MM.1S (cell line): ENCODE measurements around the gene EPN1.

Experiments used
- DNase-seq: peaks from one replicate; pipeline ENCODE4 v3.0.0-alpha.2; 2015
- H2AFZ ChIP-seq: fragments of 300-600 bp; sonication (generic); 2 replicates; pipeline ENCODE4 v1.6.0; 2016; ENCODE audit warnings: antibody characterized with exemption, low read length
- H3F3A ChIP-seq: fragments of 300-600 bp; sonication (generic); 2 replicates; pipeline ENCODE4 v1.6.1; 2016; ENCODE audit warnings: mild to moderate bottlenecking, antibody characterized with exemption, low read length, moderate library complexity, mixed read lengths; ENCODE audit not compliant: insufficient read depth
- H3K27ac ChIP-seq: fragments of 300-600 bp; sonication (generic); 2 replicates; pipeline ENCODE4 v1.5.1; 2016; ENCODE audit warnings: mild to moderate bottlenecking, low read length
- H3K27me3 ChIP-seq: fragments of 300-600 bp; sonication (generic); replicated peaks from 2 replicates; pipeline ENCODE4 v1.6.0; 2016; ENCODE audit warnings: low read length; ENCODE audit not compliant: insufficient read depth
- H3K36me3 ChIP-seq: fragments of 300-600 bp; sonication (generic); replicated peaks from 2 replicates; pipeline ENCODE4 v1.6.1; 2016; ENCODE audit warnings: mild to moderate bottlenecking, low read length, mixed read lengths; ENCODE audit not compliant: insufficient read depth
- H3K4me1 ChIP-seq: fragments of 300-600 bp; sonication (generic); 2 replicates; pipeline ENCODE4 v1.6.1; 2016; ENCODE audit warnings: low read length, mixed read lengths
- H3K4me2 ChIP-seq: fragments of 300-600 bp; sonication (generic); 2 replicates; pipeline ENCODE4 v1.6.0; 2016; ENCODE audit warnings: low read depth, low read length
- H3K4me3 ChIP-seq: fragments of 300-600 bp; sonication (generic); 2 replicates; pipeline ENCODE4 v1.5.1; 2016; ENCODE audit warnings: low read length, mixed read lengths
- H3K79me2 ChIP-seq: fragments of 300-600 bp; sonication (generic); 2 replicates; pipeline ENCODE4 v1.6.1; 2016; ENCODE audit warnings: mixed run types, low read length, mixed read lengths
- H3K9ac ChIP-seq: fragments of 300-600 bp; sonication (generic); 2 replicates; pipeline ENCODE4 v1.6.1; 2016; ENCODE audit warnings: low read length, mixed read lengths
- H3K9me2 ChIP-seq: fragments of 300-600 bp; sonication (generic); replicated peaks from 2 replicates; pipeline ENCODE4 v1.6.1; 2016; ENCODE audit warnings: mild to moderate bottlenecking, low read length, mixed read lengths; ENCODE audit not compliant: insufficient read depth
- H3K9me3 ChIP-seq: fragments of 300-600 bp; sonication (generic); replicated peaks from 2 replicates; pipeline ENCODE4 v1.6.1; 2016; ENCODE audit warnings: mild to moderate bottlenecking, low read length, mixed read lengths; ENCODE audit not compliant: insufficient read depth
- H4K20me1 ChIP-seq: fragments of 300-600 bp; sonication (generic); 2 replicates; pipeline ENCODE4 v1.6.1; 2016; ENCODE audit warnings: mild to moderate bottlenecking, low read length, moderate library complexity, mixed read lengths; ENCODE audit not compliant: insufficient read depth
- EZH2 ChIP-seq: fragments of 300-600 bp; sonication (generic); optimal IDR thresholded peaks from 2 replicates; pipeline ENCODE3; 2017; ENCODE audit warnings: low read depth, mild to moderate bottlenecking, antibody characterized with exemption, low read length, mixed read lengths
- EZH2phosphoT487 ChIP-seq: fragments of 300-600 bp; sonication (generic); IDR thresholded peaks from 2 replicates; pipeline ENCODE4 v1.6.1; 2018; ENCODE audit warnings: antibody characterized with exemption, low read length
- TF ChIP-seq, protein P1 (sequence below): fragments of 300-600 bp; sonication (generic); IDR thresholded peaks from 2 replicates; pipeline ENCODE4 v1.5.1; 2016; ENCODE audit warnings: antibody characterized with exemption, low read length, mixed read lengths

EPN1 gene

GRCh38 chr19:55672418-55672817, 2.6 kb upstream of the EPN1 start:
- Histone ChIP-seq H3K27me3 (no peaks in the 10 kb centered on the region), H3K4me3 (no peak overlapping the region), H3F3A (peaks cover 38% of the 10 kb centered on the region), H4K20me1 (peaks cover 27% of the 10 kb centered on the region), H3K9ac (no peak overlapping the region), H2AFZ (no peak overlapping the region), H3K9me3 (no peaks in the 10 kb centered on the region), H3K9me2 (no peaks in the 10 kb centered on the region), H3K36me3 (peaks cover 15% of the 10 kb centered on the region), H3K27ac (no peak overlapping the region), H3K4me1 (peaks cover 11% of the 10 kb centered on the region), H3K79me2 (peaks cover 86% of the 10 kb centered on the region), H3K4me2 (no peak overlapping the region)
- TF ChIP-seq EZH2, result no peak
- TF ChIP-seq, protein P1, sequence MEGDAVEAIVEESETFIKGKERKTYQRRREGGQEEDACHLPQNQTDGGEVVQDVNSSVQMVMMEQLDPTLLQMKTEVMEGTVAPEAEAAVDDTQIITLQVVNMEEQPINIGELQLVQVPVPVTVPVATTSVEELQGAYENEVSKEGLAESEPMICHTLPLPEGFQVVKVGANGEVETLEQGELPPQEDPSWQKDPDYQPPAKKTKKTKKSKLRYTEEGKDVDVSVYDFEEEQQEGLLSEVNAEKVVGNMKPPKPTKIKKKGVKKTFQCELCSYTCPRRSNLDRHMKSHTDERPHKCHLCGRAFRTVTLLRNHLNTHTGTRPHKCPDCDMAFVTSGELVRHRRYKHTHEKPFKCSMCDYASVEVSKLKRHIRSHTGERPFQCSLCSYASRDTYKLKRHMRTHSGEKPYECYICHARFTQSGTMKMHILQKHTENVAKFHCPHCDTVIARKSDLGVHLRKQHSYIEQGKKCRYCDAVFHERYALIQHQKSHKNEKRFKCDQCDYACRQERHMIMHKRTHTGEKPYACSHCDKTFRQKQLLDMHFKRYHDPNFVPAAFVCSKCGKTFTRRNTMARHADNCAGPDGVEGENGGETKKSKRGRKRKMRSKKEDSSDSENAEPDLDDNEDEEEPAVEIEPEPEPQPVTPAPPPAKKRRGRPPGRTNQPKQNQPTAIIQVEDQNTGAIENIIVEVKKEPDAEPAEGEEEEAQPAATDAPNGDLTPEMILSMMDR, result no peak
- no peak for TF ChIP-seq EZH2phosphoT487
- no peak for DNase-seq

DNA sequence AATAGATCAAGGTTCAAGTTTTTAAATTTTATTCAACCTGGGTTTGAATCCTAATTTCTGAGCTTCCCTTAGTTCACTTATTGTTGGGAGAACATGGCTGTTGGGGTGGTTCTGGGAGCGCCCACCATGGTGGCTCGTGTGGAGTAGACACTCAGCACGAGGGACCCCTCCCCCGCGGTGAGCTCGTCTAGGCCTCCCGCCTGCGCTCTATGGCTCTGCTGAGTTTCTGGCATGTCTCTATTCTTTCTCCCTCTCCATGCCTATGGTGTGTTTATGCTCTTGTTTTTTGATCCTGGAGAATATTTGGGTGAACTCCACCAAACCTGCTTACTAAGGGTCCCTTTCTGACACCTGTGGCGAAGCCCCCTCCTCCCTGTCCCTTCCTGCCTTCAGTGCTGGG, 1.6 kb upstream of the EPN1 start:
- no peak overlapping the region for H3K9ac ChIP-seq
- no peak for DNase-seq
- H3K79me2 ChIP-seq, result peaks cover 85% of the 10 kb centered on the region
- TF ChIP-seq, protein P1, result no peak
- TF ChIP-seq EZH2, result no peak
- TF ChIP-seq EZH2phosphoT487, result no peak
- peaks cover 45% of the 10 kb centered on the region for H3F3A ChIP-seq
- no peak overlapping the region for H3K27ac ChIP-seq
- no peaks in the 10 kb centered on the region for H3K9me2 ChIP-seq
- H3K36me3 ChIP-seq, result peaks cover 15% of the 10 kb centered on the region
- H3K4me1 ChIP-seq, result peaks cover 20% of the 10 kb centered on the region
- no peaks in the 10 kb centered on the region for H3K27me3 ChIP-seq
- H4K20me1 ChIP-seq, result peaks cover 26% of the 10 kb centered on the region
- no peak overlapping the region for H3K4me2 ChIP-seq
- H3K9me3 ChIP-seq, result no peaks in the 10 kb centered on the region
- H3K4me3 ChIP-seq, result no peak overlapping the region
- H2AFZ ChIP-seq, result no peak overlapping the region

GRCh38 chr19:55673889-55674288, 1.1 kb upstream of the EPN1 start:
- Histone ChIP-seq H3K27me3 (no peaks in the 10 kb centered on the region), H3K9me3 (no peaks in the 10 kb centered on the region), H2AFZ (no peak overlapping the region), H3K9ac (no peak overlapping the region), H3K4me2 (no peak overlapping the region), H3K4me3 (no peak overlapping the region), H3K27ac (no peak overlapping the region), H3F3A (peaks cover 47% of the 10 kb centered on the region), H3K4me1 (peaks cover 24% of the 10 kb centered on the region), H3K9me2 (no peaks in the 10 kb centered on the region), H3K36me3 (peaks cover 15% of the 10 kb centered on the region), H4K20me1 (peaks cover 22% of the 10 kb centered on the region), H3K79me2 (peaks cover 85% of the 10 kb centered on the region)
- DNase-seq, result no peak
- TF ChIP-seq EZH2phosphoT487 (no peak), EZH2 (no peak)

DNA sequence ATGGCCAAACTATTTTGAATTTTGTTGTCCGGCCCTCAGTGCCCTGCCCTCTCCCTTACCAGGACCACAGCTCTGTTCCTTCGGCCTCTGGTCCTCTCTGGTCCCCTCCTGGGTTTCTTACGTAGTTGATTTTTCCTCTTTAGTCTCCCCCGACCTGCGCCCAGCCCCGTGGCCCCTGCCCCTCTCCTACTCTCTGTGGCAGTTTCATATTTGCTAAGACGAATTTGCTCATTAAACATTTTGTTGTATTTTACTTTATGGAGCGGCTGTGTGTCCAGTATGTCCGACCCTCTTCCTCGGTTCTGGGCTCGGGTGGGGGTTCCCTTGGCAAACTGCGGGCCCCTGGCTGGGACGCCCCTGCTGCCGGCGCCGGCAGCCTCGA, 576 bp upstream of the EPN1 start:
- DNase-seq, result no peak
- H3K9ac ChIP-seq, result peak overlapping the region; percentile 56; the same call in 1 of the 2 replicates

More for the DNA sequence above, 576 bp upstream of the EPN1 start:
- H2AFZ ChIP-seq, result no peak overlapping the region
- H3K79me2 ChIP-seq, result peaks cover 85% of the 10 kb centered on the region
- peaks cover 15% of the 10 kb centered on the region for H3K36me3 ChIP-seq
- no peaks in the 10 kb centered on the region for H3K9me2 ChIP-seq
- peaks cover 47% of the 10 kb centered on the region for H3F3A ChIP-seq
- TF ChIP-seq, protein P1, result no peak
- no peak for TF ChIP-seq EZH2phosphoT487
- TF ChIP-seq EZH2, result no peak
- peak overlapping the region; percentile 55; the same call in 1 of the 2 replicates for H3K27ac ChIP-seq
- peaks cover 20% of the 10 kb centered on the region for H4K20me1 ChIP-seq
- no peaks in the 10 kb centered on the region for H3K27me3 ChIP-seq
- peak overlapping the region; percentile 64 for H3K4me2 ChIP-seq
- H3K4me1 ChIP-seq, result peaks cover 27% of the 10 kb centered on the region
- peak overlapping the region; percentile 75 for H3K4me3 ChIP-seq
- no peaks in the 10 kb centered on the region for H3K9me3 ChIP-seq
